ENCODE data around the gene FHIT. TPM values are rescaled to one million over a fixed set of nuclear protein-coding genes. Genes with fewer than 3 reads are reported as not detected.

The FHIT gene
- total and polyA plus RNA-seq, 2 experiments from 2014 or later: 0.22 to 0.90 TPM

DNA sequence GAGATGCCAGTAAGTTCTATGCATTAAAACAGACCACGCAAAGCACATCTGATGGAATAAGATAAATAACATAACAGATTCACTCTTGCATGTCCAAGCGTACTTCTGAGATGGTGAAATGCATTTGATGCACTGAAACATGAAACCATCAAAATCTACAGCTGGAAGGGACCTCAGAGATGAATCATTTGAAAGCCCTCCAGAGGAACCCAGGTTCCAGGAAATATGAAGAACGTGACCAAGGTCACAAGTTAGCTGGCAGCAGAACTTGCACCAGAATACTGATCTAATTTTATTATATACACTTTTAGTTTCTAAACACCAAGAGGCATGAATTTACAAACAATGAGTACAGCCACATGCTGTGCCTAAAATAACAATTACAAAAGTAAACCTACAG lies 957.1 kb downstream of the FHIT start:
- Histone ChIP-seq H3K79me2 (ENCODE audit: insufficient read depth) (no peaks in the 10 kb centered on the region), H2AFZ (peak overlapping the region; percentile 10; the same call in 1 of the 2 replicates), H3K36me3 (ENCODE audit: low read depth) (no peaks in the 10 kb centered on the region), H3K9me2 (ENCODE audit: insufficient read depth) (no peaks in the 10 kb centered on the region), H3K4me3 (no peak overlapping the region), H3F3A (ENCODE audit: insufficient read depth) (peaks cover 21% of the 10 kb centered on the region), H3K27ac (no peak overlapping the region), H3K27me3 (replicated peaks; ENCODE audit: insufficient read depth) (no peaks in the 10 kb centered on the region), H4K20me1 (ENCODE audit: insufficient read depth) (no peaks in the 10 kb centered on the region), H3K4me1 (ENCODE audit: insufficient read depth) (peaks cover 19% of the 10 kb centered on the region), H3K9ac (no peak overlapping the region), H3K4me2 (ENCODE audit: unreplicated experiment) (peak overlapping the region; percentile 49), H3K9me3 (ENCODE audit: low read depth) (no peaks in the 10 kb centered on the region)
- no peak for TF ChIP-seq EZH2phosphoT487 (IDR thresholded peaks at IDR 0.05; ENCODE audit: insufficient read depth, low read depth)
- TF ChIP-seq EZH2 (IDR thresholded peaks at IDR 0.05; ENCODE audit: insufficient read depth, poor library complexity, severe bottlenecking): no peak
- in situ Hi-C loops (cut with MboI): no loop called here
- 38 to 39% methylated on average over 3 of the region's 3 CpGs for WGBS, 2 experiments (ENCODE audit: low coverage in 1 of 2, low lambda C conversion rate in 2 of 2, missing lambda C conversion rate in 2 of 2)
- DNase-seq: peak; percentile 64

DNA sequence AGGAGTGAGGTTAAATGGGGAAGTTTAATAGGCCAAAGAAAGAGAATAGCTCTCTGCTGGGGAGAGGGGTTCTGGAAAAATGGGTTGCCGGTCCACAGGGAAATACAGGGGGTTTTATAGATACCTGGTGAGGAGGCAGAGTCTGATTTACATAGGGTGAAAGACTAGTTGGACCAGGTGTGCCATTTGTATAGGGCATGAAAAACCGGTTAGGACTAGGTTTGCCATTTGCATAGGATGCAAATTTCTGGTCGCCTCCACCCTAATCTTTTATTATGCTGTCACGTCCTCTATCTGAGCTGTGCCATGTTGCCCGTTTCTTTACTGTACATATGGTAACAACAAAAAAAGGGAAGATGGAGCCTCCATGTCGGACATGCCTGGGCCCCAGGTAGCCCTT lies 960.1 kb downstream of the FHIT start:
- Histone ChIP-seq H3K79me2 (ENCODE audit: insufficient read depth) (no peaks in the 10 kb centered on the region), H3K4me3 (no peak overlapping the region), H4K20me1 (ENCODE audit: insufficient read depth) (no peaks in the 10 kb centered on the region), H3K9ac (no peak overlapping the region), H3K27ac (no peak overlapping the region), H3K36me3 (ENCODE audit: low read depth) (no peaks in the 10 kb centered on the region), H3F3A (ENCODE audit: insufficient read depth) (peaks cover 22% of the 10 kb centered on the region), H3K4me1 (ENCODE audit: insufficient read depth) (peaks cover 24% of the 10 kb centered on the region), H3K4me2 (ENCODE audit: unreplicated experiment) (no peak overlapping the region), H3K9me3 (ENCODE audit: low read depth) (no peaks in the 10 kb centered on the region), H2AFZ (no peak overlapping the region), H3K9me2 (ENCODE audit: insufficient read depth) (no peaks in the 10 kb centered on the region), H3K27me3 (replicated peaks; ENCODE audit: insufficient read depth) (no peaks in the 10 kb centered on the region)
- DNase-seq: no peak
- in situ Hi-C loops (cut with MboI): no loop called here
- TF ChIP-seq EZH2phosphoT487 (IDR thresholded peaks at IDR 0.05; ENCODE audit: insufficient read depth, low read depth): no peak
- TF ChIP-seq EZH2 (IDR thresholded peaks at IDR 0.05; ENCODE audit: insufficient read depth, poor library complexity, severe bottlenecking): no peak
- 83 to 86% methylated on average over 6 of the region's 6 CpGs for WGBS, 2 experiments (ENCODE audit: low coverage in 1 of 2, low lambda C conversion rate in 2 of 2, missing lambda C conversion rate in 2 of 2)

- Histone ChIP-seq H3K27me3 (replicated peaks; ENCODE audit: insufficient read depth) (no peaks in the 10 kb centered on the region), H3K27ac (no peak overlapping the region), H3K4me3 (no peak overlapping the region), H4K20me1 (ENCODE audit: insufficient read depth) (no peaks in the 10 kb centered on the region), H3K9me3 (ENCODE audit: low read depth) (no peaks in the 10 kb centered on the region), H3K9me2 (ENCODE audit: insufficient read depth) (no peaks in the 10 kb centered on the region), H3F3A (ENCODE audit: insufficient read depth) (peaks cover 22% of the 10 kb centered on the region), H3K4me1 (ENCODE audit: insufficient read depth) (peaks cover 24% of the 10 kb centered on the region), H3K36me3 (ENCODE audit: low read depth) (no peaks in the 10 kb centered on the region), H3K9ac (no peak overlapping the region), H3K4me2 (ENCODE audit: unreplicated experiment) (no peak overlapping the region), H2AFZ (no peak overlapping the region; the same call in 1 of the 2 replicates), H3K79me2 (ENCODE audit: insufficient read depth) (no peaks in the 10 kb centered on the region)
- 93 to 94% methylated on average over 1 of the region's 1 CpG for WGBS, 2 experiments (ENCODE audit: low coverage in 1 of 2, low lambda C conversion rate in 2 of 2, missing lambda C conversion rate in 2 of 2)
- TF ChIP-seq EZH2phosphoT487 (IDR thresholded peaks at IDR 0.05; ENCODE audit: insufficient read depth, low read depth): no peak
- no peak for TF ChIP-seq EZH2 (IDR thresholded peaks at IDR 0.05; ENCODE audit: insufficient read depth, poor library complexity, severe bottlenecking)
- in situ Hi-C loops (cut with MboI): no loop called here
- no peak for DNase-seq
Measured at GRCh38 chr3:60290122-60290492, 961.1 kb downstream of the FHIT start.

DNA sequence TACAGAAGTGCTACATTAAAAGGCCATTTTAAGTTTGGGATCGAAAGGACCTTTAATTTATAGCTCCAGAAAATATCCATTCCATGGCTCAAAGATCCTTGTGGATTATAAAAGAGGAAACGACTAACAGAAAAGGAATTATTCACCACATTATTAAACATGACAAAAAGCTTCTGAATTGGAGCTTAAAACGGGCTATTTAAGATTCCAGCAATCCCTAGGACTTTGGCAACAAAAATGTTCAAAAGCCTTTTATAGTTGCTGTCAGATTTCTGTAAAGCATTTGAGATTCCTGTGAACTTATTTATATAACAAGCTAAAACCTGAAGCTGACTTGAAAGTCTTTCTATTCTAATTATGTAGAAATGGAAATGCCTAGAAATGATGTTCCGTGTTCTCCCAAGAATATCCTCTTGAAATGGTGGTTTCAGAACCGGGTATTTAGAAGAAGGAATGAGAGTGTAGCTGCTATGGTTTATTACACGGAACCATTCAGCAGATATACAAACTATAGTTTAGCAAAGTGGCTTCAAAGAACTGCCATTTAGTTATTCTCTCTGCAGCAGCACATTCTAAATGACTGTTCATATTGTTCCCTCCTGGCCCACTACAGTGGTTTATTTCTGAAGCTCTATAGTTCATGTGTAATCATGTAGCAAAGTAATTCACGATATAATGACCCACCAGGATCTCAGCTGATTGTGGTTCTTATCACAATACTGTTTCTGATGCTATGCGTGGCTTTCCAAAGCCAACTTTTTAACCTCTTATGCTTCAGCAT lies 961.7 kb downstream of the FHIT start:
- WGBS, 2 experiments (ENCODE audit: low coverage in 1 of 2, low lambda C conversion rate in 2 of 2, missing lambda C conversion rate in 2 of 2): 44 to 46% methylated on average over 8 of the region's 8 CpGs

More for the DNA sequence above, 961.7 kb downstream of the FHIT start:
- peak; percentile 6 for DNase-seq
- peaks cover 17% of the 10 kb centered on the region for H3F3A ChIP-seq (ENCODE audit: insufficient read depth)
- no peaks in the 10 kb centered on the region for H3K79me2 ChIP-seq (ENCODE audit: insufficient read depth)
- no peak overlapping the region for H3K9ac ChIP-seq
- H3K27ac ChIP-seq: no peak overlapping the region
- no peaks in the 10 kb centered on the region for H4K20me1 ChIP-seq (ENCODE audit: insufficient read depth)
- in situ Hi-C loops (cut with MboI): no loop called here
- H3K4me2 ChIP-seq (ENCODE audit: unreplicated experiment): peak overlapping the region; percentile 45
- peaks cover 21% of the 10 kb centered on the region for H3K4me1 ChIP-seq (ENCODE audit: insufficient read depth)
- H3K9me3 ChIP-seq (ENCODE audit: low read depth): no peaks in the 10 kb centered on the region
- no peaks in the 10 kb centered on the region for H3K9me2 ChIP-seq (ENCODE audit: insufficient read depth)
- no peak for TF ChIP-seq EZH2 (IDR thresholded peaks at IDR 0.05; ENCODE audit: insufficient read depth, poor library complexity, severe bottlenecking)
- no peak for TF ChIP-seq EZH2phosphoT487 (IDR thresholded peaks at IDR 0.05; ENCODE audit: insufficient read depth, low read depth)
- H3K36me3 ChIP-seq (ENCODE audit: low read depth): no peaks in the 10 kb centered on the region
- no peak overlapping the region for H3K4me3 ChIP-seq
- H3K27me3 ChIP-seq (replicated peaks; ENCODE audit: insufficient read depth): no peaks in the 10 kb centered on the region
- H2AFZ ChIP-seq: peak overlapping the region; percentile 52

Data from GM23248 (cell line).